Measurements from ENCODE around the gene PRKN. TPM values are rescaled to one million over a fixed set of nuclear protein-coding genes. Genes with fewer than 3 reads are reported as not detected.

The PRKN gene
- total RNA-seq, 1 experiment from 2014 or later = 1.2 TPM

DNA sequence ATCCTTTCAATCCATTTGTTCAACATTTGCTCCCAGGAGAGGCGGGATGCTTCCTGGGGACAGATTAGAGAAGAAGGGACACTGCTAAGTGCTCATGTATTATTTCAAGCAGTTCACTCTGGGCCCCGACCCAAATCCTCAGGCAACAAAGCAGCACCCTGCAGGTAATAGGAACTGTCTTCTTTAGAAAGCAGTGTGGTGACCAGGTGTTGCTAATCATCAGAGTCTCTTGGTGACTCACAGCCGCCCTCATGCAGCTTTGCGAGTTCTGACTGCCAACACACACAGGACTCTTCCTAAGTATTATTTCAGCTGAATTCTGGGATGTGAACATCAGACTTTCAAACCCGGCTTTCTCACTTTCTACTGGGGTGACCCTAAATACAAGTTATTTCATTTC lies 356.4 kb downstream of the PRKN start:
- Histone ChIP-seq H3K27me3 (replicated peaks; ENCODE audit: insufficient read depth, low read depth, low read length, poor library complexity) (no peaks in the 10 kb centered on the region), H3K9me3 (ENCODE audit: low read depth, low read length, poor library complexity, severe bottlenecking) (no peaks in the 10 kb centered on the region), H3K36me3 (ENCODE audit: insufficient read depth, low read length, poor library complexity, severe bottlenecking) (no peaks in the 10 kb centered on the region), H3K4me1 (ENCODE audit: insufficient read depth, low read length, poor library complexity, severe bottlenecking) (no peaks in the 10 kb centered on the region), H3K4me3 (ENCODE audit: low read depth, low read length, poor library complexity, severe bottlenecking) (no peak overlapping the region), H3K27ac (ENCODE audit: low read depth, low read length, poor library complexity, severe bottlenecking) (no peak overlapping the region)
- intact Hi-C loops (cut with micrococcal nuclease; ENCODE audit: unreplicated experiment) = no loop called here
- POLR2A ChIA-PET (ENCODE audit: low non-redundant PET) = no interaction called here
- no peak for DNase-seq (ENCODE audit: low spot score)
- no peak for TF ChIP-seq EZH2 (IDR thresholded peaks at IDR 0.05; ENCODE audit: borderline replicate concordance, low read depth, low read length, poor library complexity, severe bottlenecking)
- TF ChIP-seq, protein P1, sequence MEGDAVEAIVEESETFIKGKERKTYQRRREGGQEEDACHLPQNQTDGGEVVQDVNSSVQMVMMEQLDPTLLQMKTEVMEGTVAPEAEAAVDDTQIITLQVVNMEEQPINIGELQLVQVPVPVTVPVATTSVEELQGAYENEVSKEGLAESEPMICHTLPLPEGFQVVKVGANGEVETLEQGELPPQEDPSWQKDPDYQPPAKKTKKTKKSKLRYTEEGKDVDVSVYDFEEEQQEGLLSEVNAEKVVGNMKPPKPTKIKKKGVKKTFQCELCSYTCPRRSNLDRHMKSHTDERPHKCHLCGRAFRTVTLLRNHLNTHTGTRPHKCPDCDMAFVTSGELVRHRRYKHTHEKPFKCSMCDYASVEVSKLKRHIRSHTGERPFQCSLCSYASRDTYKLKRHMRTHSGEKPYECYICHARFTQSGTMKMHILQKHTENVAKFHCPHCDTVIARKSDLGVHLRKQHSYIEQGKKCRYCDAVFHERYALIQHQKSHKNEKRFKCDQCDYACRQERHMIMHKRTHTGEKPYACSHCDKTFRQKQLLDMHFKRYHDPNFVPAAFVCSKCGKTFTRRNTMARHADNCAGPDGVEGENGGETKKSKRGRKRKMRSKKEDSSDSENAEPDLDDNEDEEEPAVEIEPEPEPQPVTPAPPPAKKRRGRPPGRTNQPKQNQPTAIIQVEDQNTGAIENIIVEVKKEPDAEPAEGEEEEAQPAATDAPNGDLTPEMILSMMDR (conservative IDR thresholded peaks at IDR 0.05; ENCODE audit: low read depth, low read length) = no peak
- no TSS peak for BruUV-seq (replicated peaks)
- CTCF ChIA-PET = no interaction called here

DNA sequence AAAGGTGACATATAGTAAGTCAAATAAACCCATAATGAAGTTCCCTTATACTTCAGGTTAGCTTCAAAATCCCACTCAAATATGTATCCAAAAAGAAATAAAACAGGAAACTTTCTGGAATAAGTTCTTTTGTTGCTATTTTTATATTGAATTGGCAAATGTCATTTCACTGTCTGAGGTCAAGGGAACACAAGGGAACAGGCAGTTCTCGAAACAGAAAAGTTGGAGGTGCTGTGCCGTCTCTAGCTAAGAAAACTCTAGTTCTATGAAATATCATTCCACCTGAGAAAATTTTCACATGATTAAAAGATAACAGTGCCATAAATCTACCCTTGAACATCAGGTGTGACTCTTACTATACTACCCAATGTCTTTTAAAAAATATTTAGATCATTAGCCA lies 358.5 kb downstream of the PRKN start:
- Histone ChIP-seq H3K36me3 (ENCODE audit: insufficient read depth, low read length, poor library complexity, severe bottlenecking) (no peaks in the 10 kb centered on the region), H3K4me3 (ENCODE audit: low read depth, low read length, poor library complexity, severe bottlenecking) (no peak overlapping the region), H3K4me1 (ENCODE audit: insufficient read depth, low read length, poor library complexity, severe bottlenecking) (no peaks in the 10 kb centered on the region), H3K9me3 (ENCODE audit: low read depth, low read length, poor library complexity, severe bottlenecking) (no peaks in the 10 kb centered on the region), H3K27me3 (replicated peaks; ENCODE audit: insufficient read depth, low read depth, low read length, poor library complexity) (no peaks in the 10 kb centered on the region), H3K27ac (ENCODE audit: low read depth, low read length, poor library complexity, severe bottlenecking) (no peak overlapping the region)
- no TSS peak for BruUV-seq (replicated peaks)
- ChIA-PET POLR2A (ENCODE audit: low non-redundant PET) (no interaction called here), CTCF (no interaction called here)
- no peak for TF ChIP-seq EZH2 (IDR thresholded peaks at IDR 0.05; ENCODE audit: borderline replicate concordance, low read depth, low read length, poor library complexity, severe bottlenecking)
- TF ChIP-seq, protein P1 (conservative IDR thresholded peaks at IDR 0.05; ENCODE audit: low read depth, low read length) = no peak
- intact Hi-C loops (cut with micrococcal nuclease; ENCODE audit: unreplicated experiment) = no loop called here
- no peak for DNase-seq (ENCODE audit: low spot score)

DNA sequence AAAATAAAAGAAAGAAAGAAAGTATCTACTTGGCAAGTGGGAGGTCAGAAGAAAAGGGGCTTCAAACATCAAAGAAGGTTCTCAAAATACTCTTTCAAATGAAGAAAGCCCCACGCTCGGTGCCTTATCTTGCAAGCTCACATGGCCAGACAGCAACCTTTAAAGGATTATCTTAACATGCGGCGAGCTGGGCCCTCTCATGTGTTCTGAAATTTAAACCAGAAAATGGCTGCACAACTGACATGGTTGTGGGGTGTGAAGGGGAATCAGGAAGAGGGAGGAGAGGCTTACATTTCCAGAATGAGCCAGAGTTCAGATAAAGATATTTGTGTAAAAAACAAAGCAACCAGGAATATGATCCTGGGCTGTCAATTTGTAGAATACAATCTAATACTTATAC lies 363.1 kb downstream of the PRKN start:
- intact Hi-C loops (cut with micrococcal nuclease; ENCODE audit: unreplicated experiment) = no loop called here
- DNase-seq (ENCODE audit: low spot score) = no peak
- H3K4me3 ChIP-seq (ENCODE audit: low read depth, low read length, poor library complexity, severe bottlenecking) = no peak overlapping the region
- TF ChIP-seq EZH2 (IDR thresholded peaks at IDR 0.05; ENCODE audit: borderline replicate concordance, low read depth, low read length, poor library complexity, severe bottlenecking) = no peak
- TF ChIP-seq, protein P1 (conservative IDR thresholded peaks at IDR 0.05; ENCODE audit: low read depth, low read length) = no peak
- no peaks in the 10 kb centered on the region for H3K9me3 ChIP-seq (ENCODE audit: low read depth, low read length, poor library complexity, severe bottlenecking)
- no peaks in the 10 kb centered on the region for H3K27me3 ChIP-seq (replicated peaks; ENCODE audit: insufficient read depth, low read depth, low read length, poor library complexity)
- no peak overlapping the region for H3K27ac ChIP-seq (ENCODE audit: low read depth, low read length, poor library complexity, severe bottlenecking)
- POLR2A ChIA-PET (ENCODE audit: low non-redundant PET) = no interaction called here
- CTCF ChIA-PET = no interaction called here
- no peaks in the 10 kb centered on the region for H3K4me1 ChIP-seq (ENCODE audit: insufficient read depth, low read length, poor library complexity, severe bottlenecking)
- H3K36me3 ChIP-seq (ENCODE audit: insufficient read depth, low read length, poor library complexity, severe bottlenecking) = no peaks in the 10 kb centered on the region
- no TSS peak for BruUV-seq (replicated peaks)

Data from A673 (cell line).